Adrenal gland (tissue), 12 donors: Measurements from ENCODE around the gene BIK. TPM values are rescaled to one million over a fixed set of nuclear protein-coding genes. Genes with fewer than 3 reads are reported as not detected.
"Not testable (repeated sequence)": the region's sequence is repeated elsewhere in the genome, so short reads cannot be mapped to it uniquely, and the experiment has no call there.

ENCODE experiments used
- DNase-seq, 7 donors: peaks; one replicate each; pipeline ENCODE4 v3.0.0-alpha.2; 2019 to 2020
- H3K27ac ChIP-seq, 5 donors: fragments of 200-600 bp; sonication (generic) in 4 of 5; 1 replicate in 3 of 5; 2 replicates in 2 of 5; pipeline versions ENCODE4 v1.5.1 to v1.8.0; 2016 to 2020; ENCODE audit warnings: mild to moderate bottlenecking in 1 of 5
- H3K27me3 ChIP-seq: fragments of 200-600 bp; 2 replicates; pipeline ENCODE4 v1.8.0; 2021
- H3K36me3 ChIP-seq, 2 donors: fragments of 200-600 bp; replicated peaks in 1 of 2; 1 replicate in 1 of 2; 2 replicates in 1 of 2; pipeline versions ENCODE4 v1.5.1 to v1.8.0; 2018 to 2022
- H3K4me1 ChIP-seq, 2 donors: fragments of 200-600 bp; replicated peaks in 1 of 2; 1 replicate in 1 of 2; 2 replicates in 1 of 2; pipeline versions ENCODE4 v1.5.1 to v1.8.0; 2018 to 2021
- H3K4me3 ChIP-seq, 4 donors: fragments of 200-600 bp; sonication (generic) in 3 of 4; one replicate each; pipeline ENCODE4 v1.5.1; 2016 to 2018
- H3K9me3 ChIP-seq, 3 donors: fragments of 200-600 bp; sonication (generic) in 1 of 3; replicated peaks in 1 of 3; 1 replicate in 2 of 3; 2 replicates in 1 of 3; pipeline versions ENCODE4 v1.5.1 to v1.8.0; 2016 to 2021
- POLR2A ChIP-seq, 2 donors: fragments of 450-650 bp; IDR thresholded peaks; one replicate each; pipeline ENCODE4 v1.6.1; 2017; ENCODE audit warnings: antibody characterized with exemption in 2 of 2, mild to moderate bottlenecking in 2 of 2, moderate library complexity in 1 of 2
- WGBS, 4 donors: extraction: QIAGEN DNeasy Blood & Tissue Kit in 2 of 4; methylation state at CpG; one replicate each; pipeline versions ENCODE4 v1.1.5 to v1.1.7; 2013 to 2017; 5-methylcytosine and 5-hydroxymethylcytosine counted together
- intact Hi-C, 2 donors: fragments of 100-400 bp; cut with DNase I; formaldehyde crosslinking; loops; one replicate each; pipeline versions ENCODE4 v1.14.1 to v1.15.0; 2022 to 2023
- polyA plus RNA-seq, 3 donors: library from polyadenylated mRNA; stranded (reverse); fragments of 200-250 nt in 2 of 3; fragments of 350-450 nt in 1 of 3; fragmentation: Illumina TruSeq in 1 of 3; extraction: RNeasy Lipid Tissue Mini Kit (QIAGEN cat#74804) in 1 of 3; gene quantifications; one replicate each; pipeline ENCODE4 v1.2.3, GENCODE V29; 2013 to 2014
- total RNA-seq, 9 donors: library from RNA; depleted of rRNA in 4 of 9; stranded (reverse); fragments of >200 nt in 4 of 9; fragments of 120-200 nt in 1 of 9; fragmentation: NEBNext Ultra II Directional in 1 of 9; extraction: Animal tissue kit (Norgen Biotek cat#: 25700) in 1 of 9; gene quantifications; one replicate each; pipeline versions ENCODE4 v1.1.0 to v1.2.4, GENCODE V29; 2013 to 2023
- TF ChIP-seq, protein P1 (sequence below), 6 experiments: fragments of 450-650 bp in 4 of 6; fragments of 200-600 bp in 2 of 6; sonication (generic) in 1 of 6; IDR thresholded peaks; 1 replicate in 5 of 6; 2 replicates in 1 of 6; pipeline versions ENCODE4 v1.5.1 to v1.8.0; 2016 to 2021; ENCODE audit warnings: antibody characterized with exemption in 6 of 6, mild to moderate bottlenecking in 2 of 6, moderate library complexity in 1 of 6
- donor health status: healthy with polysubstance abuse.
- donor health status: Bipolar disorder and iron deficiency.
- donor health status: DM: yes; HTN: yes; CAD: no.
- donor health status: DM: no; HTN: no; CAD: no.
- donor health status: DM: no; HTN: no; CAD: no.
- donor health status: DM: yes; HTN: yes; CAD: no.

BIK gene
- total and polyA plus RNA-seq, 12 donors: 1.7 to 7.4 (median 3.0) TPM; not detected in 1

DNA sequence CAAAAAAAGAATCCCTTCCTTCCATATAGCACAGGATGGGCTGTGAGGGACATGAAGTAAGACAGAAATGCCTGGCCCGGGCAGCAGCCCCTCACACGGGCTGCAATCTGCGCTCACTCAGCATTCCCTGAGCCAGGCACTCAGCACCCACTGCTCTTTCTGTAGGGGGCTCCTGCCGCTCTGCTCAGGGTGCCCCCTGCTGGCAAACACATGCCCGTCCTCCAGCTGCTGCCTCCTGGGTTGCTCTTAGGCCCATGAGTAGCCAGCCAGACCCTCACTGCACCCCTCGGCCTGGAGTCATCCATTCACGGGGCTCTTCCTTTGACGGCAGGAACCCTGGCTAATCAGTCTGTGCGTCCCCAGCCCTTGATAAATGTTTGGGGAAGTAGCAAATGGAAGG is 25.7 kb downstream of the BIK start:
- peak in 3 of 7 donors; percentile 44 to 49 (median 47) for DNase-seq
- Histone ChIP-seq H3K27ac (peak overlapping the region in 1 of 5 donors; percentile 17), H3K4me3 (no peak overlapping the region), H3K36me3 (peaks cover 0 to 70% of the 10 kb centered on the region in 2 donors), H3K27me3 (no peaks in the 10 kb centered on the region), H3K9me3 (no peaks in the 10 kb centered on the region), H3K4me1 (no peaks in the 10 kb centered on the region)
- TF ChIP-seq, protein P1, sequence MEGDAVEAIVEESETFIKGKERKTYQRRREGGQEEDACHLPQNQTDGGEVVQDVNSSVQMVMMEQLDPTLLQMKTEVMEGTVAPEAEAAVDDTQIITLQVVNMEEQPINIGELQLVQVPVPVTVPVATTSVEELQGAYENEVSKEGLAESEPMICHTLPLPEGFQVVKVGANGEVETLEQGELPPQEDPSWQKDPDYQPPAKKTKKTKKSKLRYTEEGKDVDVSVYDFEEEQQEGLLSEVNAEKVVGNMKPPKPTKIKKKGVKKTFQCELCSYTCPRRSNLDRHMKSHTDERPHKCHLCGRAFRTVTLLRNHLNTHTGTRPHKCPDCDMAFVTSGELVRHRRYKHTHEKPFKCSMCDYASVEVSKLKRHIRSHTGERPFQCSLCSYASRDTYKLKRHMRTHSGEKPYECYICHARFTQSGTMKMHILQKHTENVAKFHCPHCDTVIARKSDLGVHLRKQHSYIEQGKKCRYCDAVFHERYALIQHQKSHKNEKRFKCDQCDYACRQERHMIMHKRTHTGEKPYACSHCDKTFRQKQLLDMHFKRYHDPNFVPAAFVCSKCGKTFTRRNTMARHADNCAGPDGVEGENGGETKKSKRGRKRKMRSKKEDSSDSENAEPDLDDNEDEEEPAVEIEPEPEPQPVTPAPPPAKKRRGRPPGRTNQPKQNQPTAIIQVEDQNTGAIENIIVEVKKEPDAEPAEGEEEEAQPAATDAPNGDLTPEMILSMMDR (IDR thresholded peaks at IDR 0.05): peak; percentile 31 to 58 (median 50)
- no peak for TF ChIP-seq POLR2A (IDR thresholded peaks at IDR 0.05)
- 38 to 50% (median 45%) methylated on average over 8 to 9 of the region's 9 CpGs for WGBS, 4 donors
- intact Hi-C loops: no loop called here

DNA sequence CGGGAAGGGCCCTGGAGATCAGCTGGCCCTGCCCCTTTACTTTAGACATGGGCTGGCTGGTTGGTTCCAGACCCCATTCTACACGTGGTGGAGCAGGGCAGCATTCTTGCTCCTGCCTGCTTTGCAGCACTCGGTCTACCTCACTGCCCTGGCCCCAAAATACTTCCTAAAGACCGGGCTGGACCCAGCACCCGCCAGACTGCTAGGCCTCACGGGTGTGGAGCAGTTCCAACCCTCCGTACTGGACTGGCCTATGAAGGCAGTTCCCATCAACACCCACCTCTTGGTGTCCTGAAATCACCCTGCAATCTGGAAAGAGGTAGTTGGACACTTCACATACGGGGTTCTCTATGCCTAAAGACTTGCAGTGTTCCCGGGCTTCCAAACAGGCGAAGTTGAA is 26.3 kb downstream of the BIK start:
- H3K9me3 ChIP-seq: no peaks in the 10 kb centered on the region
- DNase-seq: no peak
- TF ChIP-seq POLR2A (IDR thresholded peaks at IDR 0.05): no peak
- TF ChIP-seq, protein P1 (IDR thresholded peaks at IDR 0.05): no peak
- WGBS, 4 donors: 48 to 77% (median 74%) methylated on average over 4 to 10 of the region's 10 CpGs
- no peak overlapping the region for H3K4me3 ChIP-seq
- H3K27me3 ChIP-seq: no peaks in the 10 kb centered on the region
- H3K36me3 ChIP-seq: peaks cover 0 to 70% of the 10 kb centered on the region in 2 donors
- intact Hi-C loops: no loop called here
- H3K27ac ChIP-seq: peak overlapping the region in 2 of 5 donors; percentile 5 to 17
- H3K4me1 ChIP-seq: peaks cover 2 to 4% of the 10 kb centered on the region in 2 donors

DNA sequence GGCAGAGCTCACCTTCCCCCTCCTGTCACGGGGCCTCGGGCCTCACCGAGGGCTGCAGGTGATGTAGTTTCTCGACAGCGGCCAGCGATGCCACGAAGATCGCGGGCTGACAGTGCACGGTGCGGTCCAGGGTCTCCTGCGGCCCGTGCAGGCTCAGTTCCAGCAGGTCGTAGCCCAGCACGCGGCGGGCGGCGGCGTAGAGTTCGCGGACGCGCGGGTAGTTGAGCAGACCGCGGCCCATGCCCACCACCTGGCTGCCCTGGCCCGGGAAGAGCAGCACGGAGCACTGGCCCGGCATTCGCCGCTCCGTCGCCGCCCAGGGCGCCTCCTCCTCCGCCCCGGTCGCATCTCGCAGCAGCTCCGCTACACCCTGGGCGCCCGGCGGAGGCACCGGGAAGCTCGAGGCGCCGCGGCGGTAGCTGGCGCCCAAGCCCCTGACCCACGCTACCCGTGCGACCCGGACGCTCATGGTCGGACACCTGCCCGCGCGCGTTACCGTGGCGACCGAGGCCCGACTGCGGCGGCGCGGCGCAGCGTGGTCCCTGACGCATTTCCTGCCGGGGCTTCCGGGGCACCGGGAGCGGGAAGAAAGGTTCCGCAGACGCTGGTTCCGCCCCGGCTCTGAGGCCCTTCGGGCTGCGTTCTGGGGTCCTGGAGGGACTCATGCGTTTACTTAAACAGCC is 32.5 kb downstream of the BIK start, which contains the start of gene MCAT:
Gene MCAT, minus strand, starts transcription at position 519 of the 683 bp plus-strand sequence. Its CDS starts 50 bp downstream, at position 469.
- TF ChIP-seq, protein P1 (IDR thresholded peaks at IDR 0.05): no peak
- peak; percentile 29 to 51 for TF ChIP-seq POLR2A (IDR thresholded peaks at IDR 0.05)
- 0 to 1% (median 0%) methylated on average over 11 to 83 of the region's 83 CpGs for WGBS, 4 donors
- Histone ChIP-seq H3K27ac (peak within 1 kb of the TSS in 4 of 5 donors; percentile 50 to 87 (median 60)), H3K36me3 (peaks cover 0 to 27% of the 10 kb centered on the region in 2 donors), H3K4me3 (peak within 1 kb of the TSS; percentile 11 to 92 (median 46)), H3K27me3 (no peaks in the 10 kb centered on the region), H3K4me1 (peaks cover 9 to 17% of the 10 kb centered on the region in 2 donors), H3K9me3 (no peaks in the 10 kb centered on the region)
- intact Hi-C loops: no loop called here
- peak; percentile 79 to 91 (median 86) for DNase-seq

DNA sequence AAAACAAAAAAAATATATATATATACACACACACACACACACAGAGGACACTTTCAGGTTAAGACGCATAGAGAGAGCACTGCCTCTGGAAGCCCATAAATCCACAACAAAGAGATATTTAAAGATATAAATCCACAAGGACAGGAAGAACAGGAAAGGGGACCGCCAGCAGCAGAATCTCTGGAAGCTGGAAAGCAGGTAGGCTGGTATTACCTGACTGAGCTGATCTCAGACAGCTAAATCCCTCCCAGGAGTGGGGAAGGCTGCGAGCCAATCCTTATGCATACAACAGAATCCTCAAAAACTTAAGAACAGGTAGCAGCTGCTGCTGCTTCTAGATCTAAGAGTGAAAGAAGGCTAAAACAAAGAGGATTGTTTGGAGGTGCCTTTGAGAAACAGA is 34.4 kb downstream of the BIK start:
- H3K27me3 ChIP-seq: no peaks in the 10 kb centered on the region
- TF ChIP-seq, protein P1 (IDR thresholded peaks at IDR 0.05): no peak
- no peaks in the 10 kb centered on the region for H3K9me3 ChIP-seq
- DNase-seq: no peak
- WGBS, 4 donors: 68 to 73% (median 71%) methylated on average over 3 of the region's 3 CpGs
- peaks cover 9 to 17% of the 10 kb centered on the region in 2 donors for H3K4me1 ChIP-seq
- H3K27ac ChIP-seq: no peak overlapping the region
- H3K4me3 ChIP-seq: no peak overlapping the region
- H3K36me3 ChIP-seq: peaks cover 0 to 8% of the 10 kb centered on the region in 2 donors
- intact Hi-C loops: no loop called here

DNA sequence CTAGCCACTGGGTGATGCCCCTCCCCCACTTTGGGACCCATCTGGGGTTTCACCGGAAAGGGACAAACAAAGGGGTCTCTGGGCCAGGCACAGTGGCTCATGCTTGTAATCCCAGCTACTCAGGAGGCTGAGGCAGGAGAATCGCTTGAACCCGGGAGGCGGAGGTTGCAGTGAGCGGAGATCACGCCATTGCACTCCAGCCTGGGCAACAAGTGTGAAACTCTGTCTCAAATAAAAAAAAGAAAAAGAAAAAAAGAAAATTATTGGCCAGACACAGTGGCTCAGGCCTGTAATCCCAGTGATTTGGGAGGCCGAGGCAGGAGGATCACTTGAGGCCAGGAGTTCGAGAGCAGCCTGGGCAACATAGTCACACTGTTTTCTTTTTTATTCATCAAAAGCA is 34.8 kb downstream of the BIK start:
- WGBS, 4 donors: 84 to 93% (median 90%) methylated on average over 8 of the region's 8 CpGs
- H3K9me3 ChIP-seq, DNase-seq, H3K36me3 ChIP-seq, H3K27me3 ChIP-seq, H3K27ac ChIP-seq, intact Hi-C loops, H3K4me3 ChIP-seq: not testable (repeated sequence)
- peaks cover 9 to 18% of the 10 kb centered on the region in 2 donors for H3K4me1 ChIP-seq

DNA sequence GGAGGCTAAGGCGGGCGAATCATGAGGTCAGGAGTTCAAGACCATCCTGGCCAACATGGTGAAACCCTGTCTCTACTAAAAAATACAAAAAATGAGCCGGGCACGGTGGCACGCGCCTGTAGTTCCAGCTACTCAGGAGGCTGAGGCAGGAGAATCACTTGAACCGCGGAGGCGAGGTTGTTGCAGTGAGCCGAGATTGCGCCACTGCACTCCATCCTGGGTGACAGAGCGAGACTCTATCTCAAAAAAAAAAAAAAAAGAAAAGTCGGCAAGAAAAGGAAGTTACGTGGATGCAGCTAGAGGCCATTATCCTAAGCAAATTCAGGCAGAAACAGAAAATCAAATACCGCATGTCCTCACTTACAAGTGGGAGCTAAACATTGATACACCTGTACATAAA is 35.8 kb downstream of the BIK start:
- H3K4me3 ChIP-seq, H3K27me3 ChIP-seq, H3K36me3 ChIP-seq, intact Hi-C loops, H3K9me3 ChIP-seq: not testable (repeated sequence)
- H3K27ac ChIP-seq: peak overlapping the region in 1 of 5 donors; percentile 66
- peaks cover 16 to 26% of the 10 kb centered on the region in 2 donors for H3K4me1 ChIP-seq
- 69 to 89% (median 76%) methylated on average over 15 of the region's 15 CpGs for WGBS, 4 donors
- peak in 1 of 7 donors; percentile 28 for DNase-seq
